HG03457 (cell line): ENCODE data around the gene ZNF511.
"Not testable (repeated sequence)": the region's sequence is repeated elsewhere in the genome, so short reads cannot be mapped to it uniquely, and the experiment has no call there.

Source experiments
- ATAC-seq: cut with Tn5 transposase; IDR thresholded peaks from one replicate; pipeline ENCODE4 v1.9.1; 2021; ENCODE audit warnings: moderate number of reproducible peaks; ENCODE audit not compliant: unreplicated experiment

The ZNF511 gene

DNA sequence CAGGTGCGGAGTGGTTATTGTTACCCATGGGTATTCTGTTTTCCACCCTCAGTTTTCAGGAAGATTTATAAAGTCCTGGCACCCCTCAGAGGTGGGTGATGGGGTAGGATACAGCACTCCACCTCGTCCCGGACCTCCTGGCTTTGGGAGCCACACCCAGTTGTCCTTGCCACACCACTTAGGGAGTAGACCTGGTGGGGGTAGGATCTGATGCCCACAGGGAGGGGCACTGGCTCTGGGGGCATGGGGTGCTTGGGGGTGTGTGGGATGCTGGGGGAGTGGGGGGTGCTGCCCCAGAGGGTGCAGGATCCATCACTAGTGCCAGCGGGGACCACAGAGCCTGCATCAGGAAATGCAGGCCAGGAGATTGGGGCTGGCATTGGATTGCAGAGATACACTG, 4.5 kb downstream of the ZNF511 start:
- no peak for ATAC-seq

DNA sequence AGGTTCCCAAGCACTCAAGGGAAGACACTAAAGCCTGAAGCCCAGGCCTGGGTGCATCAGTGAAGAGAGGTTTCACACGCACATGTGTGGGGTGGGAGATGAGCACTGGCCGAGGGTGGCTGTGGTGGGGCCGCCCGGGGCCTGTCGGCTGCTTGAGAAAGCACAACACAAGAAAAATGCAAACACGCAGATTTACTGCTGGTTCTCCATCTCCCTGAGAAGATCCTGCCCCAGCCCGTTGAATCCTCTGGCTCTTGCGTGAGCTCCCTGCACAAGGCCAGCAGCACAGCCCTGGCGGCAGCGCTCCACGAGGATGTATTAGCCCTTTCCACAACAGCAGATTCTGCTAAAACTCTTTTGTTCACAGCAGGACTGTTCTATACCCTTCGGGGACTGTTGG, 6.2 kb downstream of the ZNF511 start:
- no peak for ATAC-seq

DNA sequence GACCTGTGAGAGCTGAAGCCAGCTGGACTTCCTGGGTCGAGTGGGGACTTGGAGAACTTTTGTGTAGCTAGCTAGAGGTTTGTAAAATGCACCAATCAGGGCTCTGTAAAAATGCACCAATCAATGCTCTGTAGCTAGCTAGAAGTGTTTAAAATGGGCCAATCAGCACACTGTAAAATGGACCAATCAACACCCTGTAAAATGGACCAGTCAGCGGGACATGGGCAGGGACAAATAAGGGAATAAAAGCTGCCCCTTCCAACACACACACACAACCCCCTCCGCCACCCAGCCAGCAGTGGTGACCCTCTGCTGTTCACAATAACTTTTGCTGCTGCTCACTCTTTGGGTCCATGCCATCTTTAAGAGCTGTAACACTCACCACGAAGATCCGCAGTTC, 7.1 kb downstream of the ZNF511 start:
- no peak for ATAC-seq

DNA sequence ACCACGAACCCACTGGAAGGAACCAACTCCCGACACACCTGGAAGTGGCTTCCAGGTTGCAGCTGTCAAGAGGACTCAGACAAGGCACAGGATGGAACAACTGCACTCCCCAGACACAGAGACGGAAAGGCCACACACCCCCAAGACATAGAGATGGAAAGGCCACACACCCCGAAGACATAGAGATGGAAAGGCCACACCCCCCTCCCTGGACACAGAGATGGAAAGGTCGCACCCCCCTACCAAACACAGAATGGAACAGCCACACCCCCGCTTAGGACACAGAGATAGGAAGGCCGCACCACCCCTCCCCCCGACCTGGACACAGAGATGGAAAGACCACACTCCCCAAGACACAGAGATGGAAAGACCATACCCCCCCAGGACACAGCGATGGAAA, 7.6 kb downstream of the ZNF511 start:
- no peak for ATAC-seq

DNA sequence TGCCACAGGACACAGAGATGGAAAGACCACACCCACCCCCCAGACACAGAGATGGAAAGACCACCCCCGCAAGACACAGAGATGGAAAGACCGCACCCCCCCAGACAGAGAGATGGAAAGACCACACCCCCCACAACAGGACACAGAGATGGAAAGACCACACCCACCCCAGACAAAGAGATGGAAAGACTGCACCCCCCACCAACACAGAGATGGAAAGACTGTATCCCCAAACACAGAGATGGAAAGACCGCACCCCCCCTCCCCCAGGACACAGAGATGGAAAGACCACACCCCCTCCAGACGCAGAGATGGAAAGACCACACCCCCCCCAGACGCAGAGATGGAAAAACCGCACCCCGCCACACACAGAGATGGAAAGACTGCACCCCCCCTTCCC, 8.0 kb downstream of the ZNF511 start:
- ATAC-seq, result no peak

DNA sequence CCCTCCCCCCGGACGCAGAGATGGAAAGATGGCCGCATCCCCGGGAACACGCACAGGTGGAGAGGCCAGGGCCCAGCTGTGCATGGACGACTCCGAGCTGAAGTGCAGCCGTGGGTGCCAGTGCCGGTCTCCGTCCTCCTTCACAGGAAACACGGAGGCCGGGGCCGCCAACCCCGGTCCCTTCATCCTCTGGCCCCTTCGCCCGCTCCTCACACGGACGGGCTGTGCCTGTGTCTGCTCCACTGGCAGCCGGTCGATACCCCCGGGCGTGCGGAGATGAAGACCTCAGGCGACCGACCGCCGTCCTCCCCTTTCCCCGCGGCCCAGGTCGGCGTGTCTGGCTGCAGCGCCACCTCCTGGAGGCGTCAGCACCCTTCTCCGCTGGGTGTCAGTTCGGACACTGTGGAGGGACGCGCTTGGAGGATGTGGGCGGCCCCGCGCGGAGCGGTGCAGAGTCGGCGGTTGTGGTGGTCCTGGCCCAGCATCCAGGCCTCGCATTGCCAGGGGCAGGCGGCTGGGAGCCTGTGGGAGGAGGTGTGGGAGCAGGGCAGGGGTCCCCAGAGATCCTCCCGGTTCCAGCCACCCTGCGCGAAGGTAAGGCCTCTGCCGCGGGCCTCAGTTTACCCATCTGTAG, 9.9 kb downstream of the ZNF511 start:
- peak; percentile 61 for ATAC-seq

DNA sequence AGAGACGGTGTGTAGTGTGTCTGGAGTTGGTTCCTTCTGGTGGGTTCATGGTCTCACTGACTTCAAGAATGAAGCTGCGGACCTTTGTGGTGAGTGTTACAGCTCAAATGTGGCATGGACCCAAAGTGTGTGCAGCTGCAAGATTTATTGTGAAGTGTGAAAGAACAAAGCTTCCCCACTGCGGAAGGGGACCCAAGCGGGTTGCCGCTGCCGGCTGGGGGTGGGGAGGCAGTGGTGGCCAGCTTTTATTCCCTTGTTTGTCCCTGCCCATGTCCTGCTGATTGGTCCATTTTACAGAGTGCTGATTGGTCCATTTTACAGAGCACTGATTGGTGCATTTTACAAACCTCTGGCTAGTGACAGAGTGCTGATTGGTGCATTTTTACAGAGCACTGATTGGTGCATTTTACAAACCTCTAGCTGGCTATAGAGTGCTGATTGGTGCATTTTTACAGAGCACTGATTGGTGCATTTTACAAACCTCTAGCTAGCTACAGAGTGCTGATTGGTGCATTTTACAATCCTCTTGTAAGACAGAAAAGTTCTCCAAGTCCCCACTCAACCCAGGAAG, 12.2 kb downstream of the ZNF511 start:
- ATAC-seq, result not testable (repeated sequence)

DNA sequence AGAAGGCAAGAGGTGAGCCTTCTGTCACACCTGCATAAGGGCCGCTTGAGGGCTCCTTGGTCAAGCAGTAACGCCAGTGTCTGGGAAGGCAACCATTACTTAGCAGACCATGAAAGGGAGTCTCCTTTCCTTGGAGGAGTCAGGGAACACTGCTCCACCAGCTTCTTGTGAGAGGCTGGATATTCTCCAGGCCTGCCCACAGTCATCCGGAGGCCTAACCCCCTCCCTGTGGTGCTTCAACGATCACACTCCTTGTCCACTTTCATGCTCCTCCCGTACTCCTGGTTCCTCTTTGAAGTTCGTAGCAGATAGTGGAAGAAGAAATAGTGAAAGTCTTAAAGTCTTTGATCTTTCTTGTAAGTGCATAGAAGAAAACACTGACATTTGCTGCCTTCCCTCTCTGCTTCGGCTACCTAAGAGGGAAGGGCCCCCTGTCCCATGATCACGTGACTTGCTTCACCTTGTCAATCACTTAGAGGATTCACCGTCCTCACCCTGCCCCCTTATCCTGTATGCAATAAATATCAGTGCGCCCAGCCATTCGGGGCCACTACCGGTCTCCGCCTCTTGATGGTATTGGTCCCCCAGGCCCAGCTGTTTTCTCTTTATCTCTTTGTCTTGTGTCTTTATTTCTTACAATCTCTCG, 13.5 kb downstream of the ZNF511 start:
- ATAC-seq, result not testable (repeated sequence)

DNA sequence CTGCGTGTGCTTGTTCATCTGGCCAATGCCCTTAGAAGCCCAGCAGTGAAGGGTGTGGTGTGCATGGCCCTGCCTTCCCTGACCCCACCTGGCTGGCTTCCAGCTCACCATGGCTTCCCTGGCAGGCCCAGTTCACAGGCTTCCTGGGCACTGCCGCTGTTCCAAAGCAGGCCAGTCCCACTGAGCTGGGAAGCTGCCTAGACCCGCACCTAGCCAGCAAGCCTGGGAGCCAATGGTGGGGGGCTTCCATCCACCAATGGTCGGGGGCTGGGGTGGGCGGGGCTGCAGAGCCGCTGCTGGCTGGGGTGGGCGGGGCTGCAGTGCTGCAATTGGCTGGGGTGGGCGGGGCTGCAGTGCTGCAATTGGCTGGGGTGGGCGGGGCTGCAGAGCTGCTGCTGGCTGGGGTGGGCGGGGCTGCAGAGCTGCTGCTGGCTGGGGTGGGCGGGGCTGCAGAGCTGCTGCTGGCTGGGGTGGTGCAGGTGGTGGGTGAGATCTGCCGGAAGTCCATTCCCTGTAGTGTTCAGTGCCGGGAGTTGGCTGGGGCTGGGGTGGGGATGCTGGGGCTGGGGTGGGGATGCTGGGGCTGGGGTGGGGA, 15.6 kb downstream of the ZNF511 start:
- no peak for ATAC-seq

DNA sequence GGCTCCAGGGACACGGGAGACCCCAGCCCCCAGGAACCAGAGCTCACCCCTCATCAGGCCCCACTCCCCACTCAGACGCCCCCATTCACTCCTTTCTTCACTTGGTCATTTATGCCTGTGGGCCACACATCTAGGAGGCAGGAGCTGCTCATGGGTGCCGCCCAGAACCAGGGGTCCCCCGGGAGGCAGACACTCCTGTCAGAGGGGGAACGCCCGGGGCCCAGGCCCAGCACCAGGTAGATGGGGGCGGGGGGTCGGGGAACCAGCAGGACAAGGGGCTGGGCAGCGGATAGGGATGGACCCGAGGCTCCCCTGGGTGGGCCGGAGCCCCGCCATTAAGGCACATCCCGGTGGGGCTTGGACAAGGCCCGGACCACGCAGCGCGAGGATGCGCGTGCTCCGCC, 16.1 kb downstream of the ZNF511 start:
- ATAC-seq, result no peak

DNA sequence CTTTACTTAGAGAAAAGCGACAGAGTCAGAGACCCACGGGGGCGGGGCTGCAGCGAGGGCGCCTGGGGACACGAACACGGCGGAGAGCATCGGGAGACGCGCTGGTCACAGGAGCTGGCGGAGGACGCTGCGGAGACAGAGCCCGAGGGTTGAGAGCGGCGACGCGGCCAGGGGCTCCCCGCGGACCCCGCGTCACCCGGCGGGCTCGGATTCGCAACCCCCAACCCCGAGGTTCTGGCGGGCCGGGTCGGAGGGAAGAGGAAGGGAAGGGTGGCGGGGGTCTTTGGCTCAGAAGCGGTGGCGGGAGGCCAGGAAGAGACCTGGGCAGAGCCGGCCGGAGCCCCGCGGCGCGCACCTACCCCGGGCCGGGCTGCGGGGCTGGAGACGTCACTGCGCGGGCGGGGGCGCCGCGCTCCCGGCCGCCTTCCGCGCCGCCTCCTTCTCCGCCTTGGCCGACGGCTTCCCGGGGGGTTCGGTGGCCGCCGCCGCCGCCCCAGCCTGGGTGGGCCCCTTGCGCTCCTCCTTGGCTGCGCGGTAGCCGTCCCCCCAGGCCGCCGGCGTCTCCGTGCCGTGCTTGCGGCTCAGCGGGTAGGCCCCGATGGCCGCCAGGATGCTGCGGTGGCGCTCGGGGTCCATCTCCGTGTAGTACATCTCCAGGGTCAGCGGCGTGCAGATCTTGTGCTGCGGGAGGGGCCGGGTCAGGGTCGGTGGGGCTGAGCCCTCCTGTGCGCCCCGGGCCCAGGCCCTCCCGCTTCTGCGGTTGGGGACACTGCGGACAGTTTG, 16.9 kb downstream of the ZNF511 start:
- ATAC-seq, result no peak

DNA sequence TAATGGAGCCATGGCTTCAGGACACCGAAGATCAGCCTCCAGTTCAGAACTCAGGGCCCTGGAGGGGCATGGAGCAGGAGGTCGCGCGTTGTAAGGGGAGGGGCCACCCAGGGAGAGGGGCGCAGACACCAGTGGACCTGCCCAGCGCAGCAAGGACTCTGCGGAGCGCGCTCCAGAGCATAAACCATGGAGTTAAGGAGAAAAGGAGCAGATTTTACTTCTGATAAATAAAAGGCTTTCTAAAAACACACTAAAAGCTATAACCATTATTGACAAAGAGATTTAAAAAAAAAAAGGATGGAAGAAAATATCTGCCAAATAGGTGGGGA, 17.5 kb downstream of the ZNF511 start:
- ATAC-seq, result no peak

DNA sequence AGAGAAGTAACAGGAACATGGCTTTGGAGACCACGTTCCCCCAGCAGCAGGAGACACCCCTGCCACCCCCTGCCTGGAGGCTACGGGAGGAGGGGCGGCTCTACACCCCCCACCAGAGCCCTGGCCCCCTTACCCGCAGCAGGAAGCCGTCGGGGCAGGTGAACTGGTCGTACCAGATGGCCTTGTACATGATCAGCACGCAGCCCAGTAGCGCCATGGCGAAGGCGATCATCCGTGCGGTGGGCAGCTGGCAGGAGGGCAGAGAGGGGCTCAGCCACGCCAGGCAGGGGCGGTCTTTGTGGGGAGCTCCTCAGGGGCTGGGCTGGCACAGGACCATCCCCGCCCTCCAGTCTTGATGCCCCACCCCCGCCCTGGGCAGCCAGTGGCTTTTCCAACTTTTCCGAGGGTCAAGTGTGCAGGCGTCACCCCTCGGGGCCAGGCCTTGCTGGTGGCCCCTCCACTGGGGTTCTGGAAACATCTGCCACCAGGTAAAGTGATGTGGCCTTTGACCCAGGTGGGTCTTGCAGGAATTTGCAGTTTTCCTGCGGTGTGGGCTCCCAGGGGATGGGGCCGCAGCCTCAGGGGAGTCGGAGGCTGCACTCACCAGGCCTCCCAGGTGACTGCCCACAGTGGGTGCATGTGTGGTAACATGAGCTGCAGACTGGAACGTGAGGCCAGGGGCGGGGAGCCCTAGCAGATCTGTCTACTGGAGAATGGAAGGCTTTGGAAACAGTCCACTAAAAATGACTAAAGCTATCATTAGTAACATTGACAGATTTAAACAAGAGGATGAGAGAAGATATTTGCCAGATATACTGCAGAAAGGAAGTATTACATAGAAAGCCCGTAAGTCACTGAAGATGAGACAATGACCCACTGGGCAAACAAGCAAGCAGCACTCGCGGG, 18.3 kb downstream of the ZNF511 start:
- ATAC-seq, result no peak

DNA sequence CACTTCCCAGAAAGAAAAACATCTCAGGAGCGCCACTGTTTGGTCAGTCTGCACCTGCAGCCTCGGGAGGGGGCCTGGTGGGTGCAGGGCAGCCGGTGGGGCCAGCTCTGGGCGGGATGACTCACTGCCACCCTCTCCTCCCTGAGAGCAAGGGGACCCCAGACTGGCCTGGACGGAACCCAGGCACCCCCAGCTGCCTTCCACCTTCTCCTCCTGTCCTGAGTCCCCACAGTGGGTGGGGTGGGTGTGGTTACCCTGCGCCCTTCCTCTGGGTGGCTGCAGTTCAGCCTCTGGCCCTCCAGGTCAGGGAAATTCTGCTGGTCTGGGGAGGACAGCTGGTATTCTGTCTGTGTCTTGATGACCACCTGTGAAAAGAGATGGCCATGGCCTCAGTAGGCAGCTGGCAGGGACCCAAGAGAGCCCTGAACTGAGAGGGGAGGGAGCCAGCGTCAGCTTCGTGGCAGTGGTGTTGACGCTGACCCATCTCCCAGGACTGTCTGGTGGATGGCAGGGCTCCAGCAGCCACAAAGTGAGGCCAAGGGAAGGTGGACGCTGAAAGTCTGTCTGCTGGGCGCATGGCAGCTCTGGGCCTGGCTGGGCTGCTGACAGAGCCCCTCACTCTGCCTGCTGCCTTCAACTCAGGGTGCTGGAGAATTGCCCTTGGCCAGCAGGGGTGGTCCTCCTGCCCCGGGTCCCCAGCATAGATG, 19.1 kb downstream of the ZNF511 start:
- no peak for ATAC-seq

DNA sequence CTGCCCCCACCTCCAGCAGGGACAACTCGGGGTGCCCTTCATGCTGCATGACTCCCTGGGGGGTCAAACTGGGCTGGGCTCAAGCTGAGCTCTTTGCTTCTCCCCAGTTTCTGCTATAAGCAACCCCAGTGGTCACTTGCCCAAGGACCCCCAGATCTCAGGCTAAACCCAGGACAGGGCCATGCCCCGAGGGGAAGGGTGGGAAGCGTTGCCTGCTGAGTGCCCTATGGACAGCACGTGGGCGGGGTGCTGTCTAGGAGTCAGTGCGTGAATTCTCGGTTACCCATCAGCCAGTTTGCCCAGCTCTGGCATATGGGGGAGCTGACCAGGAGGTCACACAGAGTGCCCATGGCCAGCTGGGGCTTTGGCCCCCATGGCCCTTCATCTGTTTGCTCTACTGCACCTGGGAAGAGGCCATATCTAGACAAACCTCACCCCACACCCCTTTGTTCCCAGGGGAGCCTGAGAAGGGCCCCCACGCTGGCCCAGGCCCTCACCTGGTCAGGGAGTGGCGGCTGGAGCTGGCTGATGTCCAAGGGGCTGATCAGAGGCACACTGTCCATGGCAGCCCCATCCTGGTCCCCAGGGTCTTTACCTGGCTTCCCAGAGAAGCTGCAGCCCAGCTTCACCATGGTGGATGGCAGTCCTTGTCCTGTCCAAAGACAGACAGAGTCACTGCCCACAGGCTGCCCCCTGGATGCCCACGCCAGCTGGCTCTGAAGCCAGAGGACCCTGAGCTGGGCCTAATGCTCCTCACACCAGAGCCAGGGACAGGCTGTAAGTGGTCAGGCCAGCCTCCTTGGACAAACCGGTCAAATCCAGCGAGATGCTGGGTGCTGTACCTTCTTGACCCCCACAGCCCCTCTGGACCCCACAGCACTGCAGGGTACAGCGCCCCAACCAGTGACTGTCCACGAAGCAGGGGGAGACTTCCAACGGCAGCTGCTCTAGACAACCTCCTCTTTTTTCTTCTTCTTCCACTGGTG, 19.9 kb downstream of the ZNF511 start:
- no peak for ATAC-seq

DNA sequence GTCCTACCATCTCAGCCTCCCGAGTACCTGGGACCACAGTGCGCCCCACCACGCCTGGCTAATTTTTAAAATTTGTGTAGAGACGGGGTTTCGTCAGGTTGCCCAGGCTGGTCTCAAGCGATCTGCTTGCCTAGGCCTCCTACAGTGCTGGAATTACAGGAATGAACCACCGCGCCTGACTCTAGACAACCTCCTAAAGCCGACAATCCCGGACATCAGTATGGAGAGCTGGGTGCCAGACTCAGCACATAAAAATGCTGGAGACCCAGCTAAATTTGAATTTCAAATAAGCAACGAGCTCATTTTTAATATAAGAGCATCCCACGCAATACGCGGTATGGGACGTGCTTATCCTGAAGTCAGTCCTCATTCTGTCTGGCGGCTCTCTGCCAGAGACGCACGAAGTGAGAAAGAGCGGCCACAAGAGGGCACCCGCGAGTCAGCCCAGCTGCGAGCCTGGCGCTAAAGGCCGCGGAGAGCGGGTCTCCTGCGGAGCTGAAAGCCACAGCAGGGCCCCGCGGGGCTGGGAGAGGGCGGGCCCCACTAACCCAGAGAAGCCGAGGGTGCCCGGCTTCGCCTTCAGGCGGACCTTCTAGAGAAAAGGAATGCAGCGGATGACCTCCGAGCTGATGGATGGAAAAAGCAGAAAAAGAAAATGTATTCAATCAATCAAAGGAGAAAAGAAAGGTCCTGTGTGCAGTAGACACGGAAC, 20.9 kb downstream of the ZNF511 start:
- ATAC-seq, result peak; percentile 78

DNA sequence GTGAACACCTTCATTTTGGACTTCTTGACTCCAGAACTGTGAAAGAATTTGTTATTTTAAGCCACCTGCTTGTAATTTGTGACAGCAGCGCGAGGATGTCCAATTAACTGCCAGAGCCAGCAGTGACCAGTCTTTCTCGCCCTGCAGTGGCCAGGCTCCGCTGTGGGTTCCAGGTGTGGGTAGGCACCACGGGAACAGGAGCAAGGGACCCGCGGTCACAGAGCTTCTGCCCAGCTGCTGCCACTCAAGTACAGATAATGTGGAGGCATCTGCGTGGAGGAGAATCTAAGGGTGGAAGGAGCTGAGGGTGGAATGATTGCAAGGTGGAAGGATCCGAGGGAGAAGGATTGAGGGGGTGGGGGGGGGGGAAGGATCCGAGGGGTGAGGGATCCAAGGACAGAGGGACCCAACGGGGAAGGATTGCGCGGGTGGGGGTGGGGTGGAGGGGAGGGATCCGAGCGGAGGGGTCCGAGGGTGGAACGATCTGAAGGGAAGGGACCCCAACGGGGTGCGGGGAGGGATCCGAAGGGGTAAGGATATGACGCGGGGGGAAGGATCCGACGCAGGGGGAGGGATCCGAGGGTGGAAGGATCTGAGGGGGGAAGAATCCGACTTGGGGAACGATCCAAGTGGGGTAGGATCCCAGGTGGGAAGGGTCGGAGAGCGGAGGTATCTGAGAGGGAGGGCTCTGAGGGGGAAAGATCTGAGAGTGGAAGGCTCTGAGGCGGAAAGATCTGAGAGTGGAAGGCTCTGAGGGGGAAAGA, 24.4 kb downstream of the ZNF511 start:
- ATAC-seq, result no peak
